ENCODE data around the gene LCN10. TPM values are rescaled to one million over a fixed set of nuclear protein-coding genes. Genes with fewer than 3 reads are reported as not detected.

LCN10 gene
- total and polyA plus RNA-seq, 9 of the 15 experiments (the other 6 are each of a cell fraction or from before 2014, with no cell fraction given): 0.10 to 0.21 (median 0.14) TPM; not detected in 6

GRCh38 chr9:136718345-136719194 lies 24.2 kb downstream of the LCN10 start:
- intact Hi-C loops (cut with micrococcal nuclease): no loop called here
- no peaks in the 10 kb centered on the region for H3K27me3 ChIP-seq (ENCODE audit: control insufficient read depth in 2 of 2, insufficient read depth in 2 of 2, low read length in 2 of 2)
- DNase-seq (ENCODE audit: extremely low read depth in 1 of 4, low spot score in 3 of 4) (no peak), ATAC-seq (no peak), FAIRE-seq (no peak)
- no peak overlapping the region for H3K27ac ChIP-seq (ENCODE audit: extremely low read depth, low read depth, low read length)
- ChIA-PET CTCF (ENCODE audit: low intra/inter-chr PET ratio) (no interaction called here), POLR2A (interaction anchor here (0.7 to 3.7 kb wide), 4 partner anchors 9 to 33 kb away, joined by 3 to 31 read pairs (median 4); no protein-coding TSS in a partner anchor)
- no peak overlapping the region for H3K4me2 ChIP-seq (ENCODE audit: insufficient read depth, low read length)
- peaks cover 10% of the 10 kb centered on the region for H3K79me2 ChIP-seq (ENCODE audit: control insufficient read depth, insufficient read depth, low read length)
- 73% methylated on average over 20 of the region's 20 CpGs for WGBS (ENCODE audit: insufficient coverage, low coverage, missing lambda C conversion rate)
- H3K4me1 ChIP-seq (replicated peaks in 1 of 2; ENCODE audit: control insufficient read depth in 2 of 2, insufficient read depth in 2 of 2, low read length in 2 of 2): peaks cover 2 to 83% of the 10 kb centered on the region in 2 experiments; a peak in 3 of 5 replicates
- no peaks in the 10 kb centered on the region for H3K9me3 ChIP-seq (replicated peaks; ENCODE audit: control insufficient read depth, insufficient read depth, low read depth, low read length)
- H3K9me1 ChIP-seq (ENCODE audit: control insufficient read depth, insufficient read depth, low read length): no peaks in the 10 kb centered on the region
- H3K9ac ChIP-seq (ENCODE audit: insufficient read depth in 1 of 2, low read depth in 2 of 2, low read length in 2 of 2): peak overlapping the region in 1 of 2 experiments; percentile 43; a peak in 1 of 4 replicates
- no TSS peak for BruUV-seq (replicated peaks)
- no peak overlapping the region for H2AFZ ChIP-seq (ENCODE audit: low read depth, low read length)
- in situ Hi-C loops (cut with MboI): no loop called here
- TF ChIP-seq EP300 (IDR thresholded peaks at IDR 0.05; ENCODE audit: low read length): no peak
- no peak for TF ChIP-seq ZNF41 (CRISPR knock-in tag; conservative IDR thresholded peaks at IDR 0.05)
- no peak for TF ChIP-seq ZC3H11A (IDR thresholded peaks at IDR 0.05; ENCODE audit: low read depth, low read length)
- no peak for TF ChIP-seq ZNF512 (tag; IDR thresholded peaks at IDR 0.05)
- no peak for TF ChIP-seq WHSC1 (IDR thresholded peaks at IDR 0.05; ENCODE audit: low read length)
- no peak for TF ChIP-seq HDAC8 (tag; IDR thresholded peaks at IDR 0.05)
- TF ChIP-seq ARNT (IDR thresholded peaks at IDR 0.05): no peak
- no peak for TF ChIP-seq FOXJ3 (CRISPR knock-in tag; IDR thresholded peaks at IDR 0.05)
- H4K20me1 ChIP-seq (replicated peaks; ENCODE audit: control insufficient read depth, insufficient read depth, low read length): peaks cover 21% of the 10 kb centered on the region
- peaks cover 33% of the 10 kb centered on the region; the same call in 2 of the 3 replicates for H3K36me3 ChIP-seq (ENCODE audit: control insufficient read depth, insufficient read depth, low read length)
- no peak overlapping the region for H3K4me3 ChIP-seq
